ENCODE results near the gene SMC6. TPM values are rescaled to one million over a fixed set of nuclear protein-coding genes. Genes with fewer than 3 reads are reported as not detected.

Gene SMC6
- polyA plus RNA-seq, 1 donor from 2014 or later = 20.1 TPM

- Histone ChIP-seq H3K27me3 (ENCODE audit: insufficient read depth, low read depth, low read length) (no peaks in the 10 kb centered on the region), H3K4me3 (ENCODE audit: low read length) (no peak overlapping the region), H3K4me2 (ENCODE audit: low read length) (no peak overlapping the region), H3K9me2 (ENCODE audit: insufficient read depth, low read length) (no peaks in the 10 kb centered on the region), H2AFZ (ENCODE audit: low read depth, low read length) (no peak overlapping the region), H3K36me3 (ENCODE audit: insufficient read depth, low read length) (no peaks in the 10 kb centered on the region), H3K9ac (ENCODE audit: low read length) (no peak overlapping the region), H3K27ac (ENCODE audit: low read length) (no peak overlapping the region), H3K9me3 (ENCODE audit: low read length) (no peaks in the 10 kb centered on the region), H4K20me1 (ENCODE audit: insufficient read depth) (no peaks in the 10 kb centered on the region), H3F3A (ENCODE audit: insufficient read depth, low read length, poor library complexity, severe bottlenecking) (no peaks in the 10 kb centered on the region), H3K79me2 (replicated peaks; ENCODE audit: insufficient read depth, low read length) (no peaks in the 10 kb centered on the region)
- TF ChIP-seq, protein P1, sequence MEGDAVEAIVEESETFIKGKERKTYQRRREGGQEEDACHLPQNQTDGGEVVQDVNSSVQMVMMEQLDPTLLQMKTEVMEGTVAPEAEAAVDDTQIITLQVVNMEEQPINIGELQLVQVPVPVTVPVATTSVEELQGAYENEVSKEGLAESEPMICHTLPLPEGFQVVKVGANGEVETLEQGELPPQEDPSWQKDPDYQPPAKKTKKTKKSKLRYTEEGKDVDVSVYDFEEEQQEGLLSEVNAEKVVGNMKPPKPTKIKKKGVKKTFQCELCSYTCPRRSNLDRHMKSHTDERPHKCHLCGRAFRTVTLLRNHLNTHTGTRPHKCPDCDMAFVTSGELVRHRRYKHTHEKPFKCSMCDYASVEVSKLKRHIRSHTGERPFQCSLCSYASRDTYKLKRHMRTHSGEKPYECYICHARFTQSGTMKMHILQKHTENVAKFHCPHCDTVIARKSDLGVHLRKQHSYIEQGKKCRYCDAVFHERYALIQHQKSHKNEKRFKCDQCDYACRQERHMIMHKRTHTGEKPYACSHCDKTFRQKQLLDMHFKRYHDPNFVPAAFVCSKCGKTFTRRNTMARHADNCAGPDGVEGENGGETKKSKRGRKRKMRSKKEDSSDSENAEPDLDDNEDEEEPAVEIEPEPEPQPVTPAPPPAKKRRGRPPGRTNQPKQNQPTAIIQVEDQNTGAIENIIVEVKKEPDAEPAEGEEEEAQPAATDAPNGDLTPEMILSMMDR (IDR thresholded peaks at IDR 0.05; ENCODE audit: poor library complexity, severe bottlenecking) = no peak
- no peak for TF ChIP-seq TAF1 (IDR thresholded peaks at IDR 0.05; ENCODE audit: low read depth)
- no peak for TF ChIP-seq RAD21 (conservative IDR thresholded peaks at IDR 0.05)
- no peak for TF ChIP-seq MXI1 (conservative IDR thresholded peaks at IDR 0.05; ENCODE audit: poor library complexity, severe bottlenecking)
- no peak for TF ChIP-seq EZH2 (IDR thresholded peaks at IDR 0.05; ENCODE audit: borderline replicate concordance, insufficient read depth, low read length, poor library complexity, severe bottlenecking)
- no peak for TF ChIP-seq EP300 (conservative IDR thresholded peaks at IDR 0.05; ENCODE audit: poor library complexity, severe bottlenecking)
- no peak for TF ChIP-seq SMC3 (conservative IDR thresholded peaks at IDR 0.05; ENCODE audit: poor library complexity)
- TF ChIP-seq, protein P2, sequence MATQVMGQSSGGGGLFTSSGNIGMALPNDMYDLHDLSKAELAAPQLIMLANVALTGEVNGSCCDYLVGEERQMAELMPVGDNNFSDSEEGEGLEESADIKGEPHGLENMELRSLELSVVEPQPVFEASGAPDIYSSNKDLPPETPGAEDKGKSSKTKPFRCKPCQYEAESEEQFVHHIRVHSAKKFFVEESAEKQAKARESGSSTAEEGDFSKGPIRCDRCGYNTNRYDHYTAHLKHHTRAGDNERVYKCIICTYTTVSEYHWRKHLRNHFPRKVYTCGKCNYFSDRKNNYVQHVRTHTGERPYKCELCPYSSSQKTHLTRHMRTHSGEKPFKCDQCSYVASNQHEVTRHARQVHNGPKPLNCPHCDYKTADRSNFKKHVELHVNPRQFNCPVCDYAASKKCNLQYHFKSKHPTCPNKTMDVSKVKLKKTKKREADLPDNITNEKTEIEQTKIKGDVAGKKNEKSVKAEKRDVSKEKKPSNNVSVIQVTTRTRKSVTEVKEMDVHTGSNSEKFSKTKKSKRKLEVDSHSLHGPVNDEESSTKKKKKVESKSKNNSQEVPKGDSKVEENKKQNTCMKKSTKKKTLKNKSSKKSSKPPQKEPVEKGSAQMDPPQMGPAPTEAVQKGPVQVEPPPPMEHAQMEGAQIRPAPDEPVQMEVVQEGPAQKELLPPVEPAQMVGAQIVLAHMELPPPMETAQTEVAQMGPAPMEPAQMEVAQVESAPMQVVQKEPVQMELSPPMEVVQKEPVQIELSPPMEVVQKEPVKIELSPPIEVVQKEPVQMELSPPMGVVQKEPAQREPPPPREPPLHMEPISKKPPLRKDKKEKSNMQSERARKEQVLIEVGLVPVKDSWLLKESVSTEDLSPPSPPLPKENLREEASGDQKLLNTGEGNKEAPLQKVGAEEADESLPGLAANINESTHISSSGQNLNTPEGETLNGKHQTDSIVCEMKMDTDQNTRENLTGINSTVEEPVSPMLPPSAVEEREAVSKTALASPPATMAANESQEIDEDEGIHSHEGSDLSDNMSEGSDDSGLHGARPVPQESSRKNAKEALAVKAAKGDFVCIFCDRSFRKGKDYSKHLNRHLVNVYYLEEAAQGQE (IDR thresholded peaks at IDR 0.05; ENCODE audit: borderline replicate concordance) = no peak
- no peak for TF ChIP-seq POLR2AphosphoS5 (IDR thresholded peaks at IDR 0.05)
Observed at GRCh38 chr2:17662723-17663122, 90.9 kb downstream of the SMC6 start.

GRCh38 chr2:17661460-17661859 lies 92.2 kb downstream of the SMC6 start:
- Histone ChIP-seq H4K20me1 (ENCODE audit: insufficient read depth) (no peaks in the 10 kb centered on the region), H3F3A (ENCODE audit: insufficient read depth, low read length, poor library complexity, severe bottlenecking) (no peaks in the 10 kb centered on the region), H3K4me3 (ENCODE audit: low read length) (no peak overlapping the region), H3K9me2 (ENCODE audit: insufficient read depth, low read length) (no peaks in the 10 kb centered on the region), H3K9ac (ENCODE audit: low read length) (no peak overlapping the region), H3K27me3 (ENCODE audit: insufficient read depth, low read depth, low read length) (no peaks in the 10 kb centered on the region), H3K4me2 (ENCODE audit: low read length) (no peak overlapping the region), H3K79me2 (replicated peaks; ENCODE audit: insufficient read depth, low read length) (no peaks in the 10 kb centered on the region), H2AFZ (ENCODE audit: low read depth, low read length) (no peak overlapping the region), H3K9me3 (ENCODE audit: low read length) (no peaks in the 10 kb centered on the region), H3K27ac (ENCODE audit: low read length) (no peak overlapping the region), H3K36me3 (ENCODE audit: insufficient read depth, low read length) (no peaks in the 10 kb centered on the region)
- no peak for TF ChIP-seq SMC3 (conservative IDR thresholded peaks at IDR 0.05; ENCODE audit: poor library complexity)
- TF ChIP-seq, protein P2 (IDR thresholded peaks at IDR 0.05; ENCODE audit: borderline replicate concordance) = no peak
- no peak for TF ChIP-seq EP300 (conservative IDR thresholded peaks at IDR 0.05; ENCODE audit: poor library complexity, severe bottlenecking)
- TF ChIP-seq RAD21 (conservative IDR thresholded peaks at IDR 0.05) = no peak

Measured in neural cell (in vitro differentiated cells).